Dedifferentiated amniotic fluid mesenchymal stem cell (primary cell): ENCODE measurements around the gene CCNYL1.

ENCODE experiments used
- DNase-seq: peaks from one replicate; pipeline ENCODE4 v3.0.0-alpha.2; 2016; ENCODE audit errors: extremely low spot score

Gene CCNYL1

DNA sequence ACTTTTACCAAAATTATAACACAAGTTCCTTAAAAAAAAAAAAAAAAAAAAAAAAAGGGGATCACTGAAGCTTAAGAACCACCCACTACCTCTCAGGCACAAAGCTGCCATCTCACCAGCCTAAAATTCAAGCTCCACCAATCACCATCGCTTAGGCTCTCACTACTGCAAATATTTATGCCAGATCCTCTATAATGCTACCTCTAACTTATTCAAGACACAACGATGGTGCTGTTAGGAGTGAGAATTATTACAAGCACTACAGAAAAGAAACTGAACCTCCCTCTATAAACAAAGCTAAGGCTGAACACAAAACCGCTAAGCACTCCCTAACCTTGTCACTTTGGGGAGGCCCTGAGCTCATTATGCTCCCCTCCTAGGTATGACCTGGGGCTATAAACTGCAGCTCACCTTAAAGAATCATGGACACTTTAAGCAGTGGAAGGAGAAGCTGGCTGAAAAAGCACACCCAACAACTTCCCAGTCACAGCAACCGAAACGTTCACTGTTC lies 54.7 kb downstream of the CCNYL1 start:
- no peak for DNase-seq

DNA sequence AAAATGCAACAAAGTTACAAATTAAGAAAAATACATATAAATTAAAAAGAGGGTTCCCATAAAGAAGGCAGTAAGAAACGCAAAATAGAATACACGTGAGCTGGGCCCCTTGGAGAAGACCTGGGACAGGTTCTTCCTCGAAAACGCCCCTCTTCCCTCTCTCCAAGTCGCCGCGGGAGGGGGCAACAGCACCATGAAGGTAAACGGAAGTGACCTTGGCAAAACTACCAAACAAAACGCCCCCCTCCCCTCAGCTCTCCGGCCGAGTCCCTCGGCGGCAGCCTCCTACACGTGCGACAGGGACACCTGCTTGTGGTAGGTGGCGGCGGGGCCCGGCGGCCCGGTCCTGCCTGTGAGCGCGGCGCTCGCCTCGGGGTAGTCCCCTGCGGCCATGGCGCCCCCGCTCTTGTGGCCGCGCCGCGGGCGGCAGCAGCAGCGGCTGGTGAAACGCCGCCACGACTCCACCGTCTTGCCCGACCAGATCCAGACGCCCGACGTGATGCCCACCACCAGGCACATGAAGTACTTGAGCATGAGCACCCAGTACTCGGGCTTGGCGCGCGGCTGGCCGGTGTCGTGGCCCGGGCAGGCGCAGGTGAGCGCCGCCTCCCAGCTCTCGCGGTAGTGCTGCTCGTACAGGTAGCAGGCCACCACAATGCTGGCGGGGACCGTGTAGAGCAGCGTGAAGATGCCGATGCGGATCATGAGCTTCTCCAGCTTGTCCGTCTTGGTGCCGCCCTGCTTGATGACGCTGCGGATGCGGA lies 55.4 kb downstream of the CCNYL1 start:
- DNase-seq: no peak

DNA sequence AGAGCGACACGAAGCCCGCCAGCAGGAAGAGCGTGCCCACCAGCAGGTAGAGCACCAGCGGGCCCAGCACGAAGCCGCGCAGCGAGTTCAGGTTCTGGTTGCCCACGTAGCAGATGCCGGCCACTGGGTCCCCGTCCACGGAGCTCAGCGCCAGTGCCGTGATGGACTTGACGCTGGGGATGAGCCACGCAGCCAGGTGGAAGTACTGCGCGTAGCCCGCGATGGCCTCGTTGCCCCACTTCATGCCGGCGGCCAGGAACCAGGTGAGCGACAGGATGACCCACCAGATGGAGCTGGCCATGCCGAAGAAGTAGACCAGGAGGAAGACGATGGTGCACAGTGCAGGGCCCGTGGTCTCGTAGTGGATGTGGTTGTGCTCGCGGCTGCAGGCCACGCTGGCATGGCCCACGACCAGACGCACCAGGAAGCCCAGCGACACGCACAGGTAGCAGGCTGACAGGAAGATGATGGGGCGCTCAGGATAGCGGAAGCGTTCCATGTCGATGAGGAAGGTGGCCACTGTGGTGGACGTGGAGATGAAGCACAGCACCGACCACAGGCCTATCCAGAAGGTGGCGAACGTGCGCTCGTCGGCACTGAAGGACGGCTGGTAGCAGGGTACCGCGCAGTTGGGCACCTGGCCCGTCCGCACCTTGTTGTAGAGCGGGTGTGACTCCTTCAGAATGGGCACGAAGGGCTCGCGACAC lies 56.2 kb downstream of the CCNYL1 start:
- DNase-seq: no peak

DNA sequence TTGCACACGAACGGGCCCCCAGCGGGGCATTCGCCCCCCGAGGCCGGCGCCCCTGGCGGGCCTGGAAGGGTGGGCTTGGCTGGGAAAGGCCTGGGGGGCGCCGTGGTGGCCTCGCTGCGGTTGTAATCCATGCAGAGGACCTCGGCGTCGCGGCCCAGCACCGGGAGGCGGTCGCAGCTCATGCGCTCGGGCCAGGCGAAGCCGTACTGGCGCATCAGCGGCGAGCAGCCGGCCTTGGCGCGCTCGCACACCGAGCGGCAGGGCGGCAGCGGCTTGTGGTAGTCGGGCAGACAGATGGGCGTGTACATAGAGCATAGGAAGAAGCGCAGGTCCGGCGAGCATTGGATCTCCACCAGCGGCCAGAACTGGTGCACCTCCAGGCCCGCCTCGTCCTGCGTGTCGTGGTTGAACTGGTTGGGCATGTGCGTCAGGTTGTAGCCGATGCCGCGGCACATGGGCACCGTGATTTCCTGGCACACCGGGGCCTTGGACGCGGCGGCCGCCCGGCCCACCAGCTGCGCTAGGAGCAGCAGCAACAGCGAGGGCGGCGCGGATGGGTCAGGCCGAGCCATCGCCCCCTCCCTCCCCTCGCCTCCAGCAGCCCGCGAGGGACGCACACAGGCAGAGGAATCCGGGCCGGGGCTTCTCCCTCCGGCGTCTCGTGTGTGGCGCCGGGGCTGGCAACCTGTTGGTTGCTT lies 56.9 kb downstream of the CCNYL1 start:
- no peak for DNase-seq

GRCh38 chr2:207768866-207769596 lies 57.6 kb downstream of the CCNYL1 start:
- no peak for DNase-seq

GRCh38 chr2:207770602-207771404 lies 59.4 kb downstream of the CCNYL1 start:
- no peak for DNase-seq

DNA sequence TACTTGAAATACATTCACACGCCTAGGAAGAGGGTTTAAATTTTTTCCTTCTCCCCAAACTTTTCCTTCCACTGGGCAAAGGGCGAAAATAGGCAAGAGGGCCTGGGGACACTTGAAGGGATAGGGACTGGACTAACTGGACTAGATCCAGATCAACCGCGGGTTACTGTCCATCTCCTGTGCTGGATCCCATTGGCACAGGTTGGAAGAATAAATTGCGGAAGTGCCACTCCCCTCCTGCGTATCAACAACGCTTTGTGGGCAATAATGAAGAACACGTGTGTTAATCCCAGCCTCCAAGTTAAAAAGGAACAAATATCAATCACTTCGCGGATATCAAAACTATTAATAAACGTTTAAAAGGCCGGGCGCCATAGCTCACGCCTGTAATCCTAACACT lies 60.0 kb downstream of the CCNYL1 start:
- DNase-seq: no peak

GRCh38 chr2:207772081-207772843 lies 60.8 kb downstream of the CCNYL1 start:
- no peak for DNase-seq

- DNase-seq: no peak
Measured at GRCh38 chr2:207772844-207773205, 61.4 kb downstream of the CCNYL1 start.

DNA sequence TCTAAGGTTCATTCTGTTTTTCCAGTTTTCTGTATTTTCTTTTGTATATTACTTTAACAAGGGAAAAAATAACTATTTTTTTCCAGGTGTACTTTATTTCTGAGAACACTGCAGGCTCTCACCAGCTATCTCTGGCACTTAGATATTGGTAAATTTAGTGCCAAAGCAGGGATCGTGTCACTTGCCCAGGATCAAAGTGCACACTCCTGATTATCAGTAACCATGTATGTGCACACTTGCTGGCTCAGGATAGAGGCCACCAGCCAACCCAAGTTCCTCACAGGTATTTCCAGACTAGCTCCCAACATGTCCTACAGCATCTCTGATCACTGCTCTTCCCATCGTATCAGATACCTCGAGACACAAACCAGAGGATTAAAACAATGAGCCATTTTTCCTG lies 64.0 kb downstream of the CCNYL1 start:
- no peak for DNase-seq

DNA sequence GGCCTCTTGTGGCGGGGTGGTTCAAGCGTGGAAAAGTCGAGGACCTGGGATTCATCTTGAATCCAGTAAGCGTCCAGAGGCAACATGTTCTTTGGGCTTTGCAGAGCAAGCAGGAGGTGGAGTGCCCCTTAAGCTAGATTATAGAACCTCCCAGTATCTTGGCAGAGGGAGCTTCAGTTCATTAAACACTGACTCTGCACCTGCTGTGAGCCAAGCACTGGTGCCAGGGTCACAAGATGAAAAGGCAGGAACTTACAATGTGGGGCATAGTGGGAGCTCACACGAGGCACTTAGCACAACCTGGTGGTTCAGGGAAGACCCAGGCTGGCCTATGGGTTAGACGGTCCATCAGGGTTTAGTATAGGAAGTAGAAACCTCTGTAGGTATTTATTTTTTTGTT lies 65.7 kb downstream of the CCNYL1 start:
- no peak for DNase-seq

DNA sequence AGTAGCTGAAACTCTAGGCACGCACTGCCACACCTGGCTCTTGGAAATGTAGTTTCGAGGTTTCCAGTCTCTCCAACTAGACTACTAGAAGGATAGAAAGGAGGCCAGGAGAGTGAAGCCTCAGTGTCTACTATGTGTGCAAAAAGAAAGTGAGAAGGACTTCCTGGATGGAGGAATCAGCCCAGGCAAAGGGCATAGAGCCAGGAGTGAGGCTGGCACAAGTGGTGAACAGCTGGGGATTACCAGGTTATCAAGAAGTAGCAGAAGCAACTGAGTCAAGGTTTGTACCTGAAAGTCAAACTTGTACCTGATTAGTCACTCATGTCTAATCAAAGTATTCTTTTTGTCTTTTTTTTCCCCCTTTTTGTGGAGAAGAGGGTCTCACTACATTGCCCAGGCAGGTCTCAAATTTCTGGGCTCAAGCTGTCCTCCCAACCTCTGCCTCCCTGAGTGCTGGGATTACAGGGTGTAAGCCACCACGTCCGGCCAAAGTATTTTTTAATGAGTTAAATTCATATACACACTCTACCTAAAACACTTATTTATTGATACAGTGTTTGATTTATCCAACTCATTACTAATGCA lies 67.0 kb downstream of the CCNYL1 start:
- no peak for DNase-seq

DNA sequence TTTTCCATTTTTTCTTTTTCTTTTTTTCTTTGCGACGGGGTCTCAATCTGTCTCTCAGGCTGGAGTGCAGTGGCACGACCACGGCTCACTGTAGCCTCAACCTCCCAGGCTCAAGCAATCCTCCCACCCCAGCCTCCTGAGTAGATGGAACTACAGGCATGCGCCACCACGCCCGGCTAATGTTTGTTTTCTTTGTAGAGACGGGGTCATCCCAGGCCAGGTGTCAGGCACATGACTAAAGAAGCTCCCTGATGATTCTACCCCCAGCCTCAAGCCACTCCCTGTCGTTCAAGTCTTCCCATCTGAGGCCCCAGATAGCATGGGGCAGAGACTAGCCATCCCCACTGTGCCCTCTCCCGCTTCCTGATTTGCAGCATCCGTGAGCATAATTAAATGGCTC lies 68.1 kb downstream of the CCNYL1 start:
- DNase-seq: no peak

DNA sequence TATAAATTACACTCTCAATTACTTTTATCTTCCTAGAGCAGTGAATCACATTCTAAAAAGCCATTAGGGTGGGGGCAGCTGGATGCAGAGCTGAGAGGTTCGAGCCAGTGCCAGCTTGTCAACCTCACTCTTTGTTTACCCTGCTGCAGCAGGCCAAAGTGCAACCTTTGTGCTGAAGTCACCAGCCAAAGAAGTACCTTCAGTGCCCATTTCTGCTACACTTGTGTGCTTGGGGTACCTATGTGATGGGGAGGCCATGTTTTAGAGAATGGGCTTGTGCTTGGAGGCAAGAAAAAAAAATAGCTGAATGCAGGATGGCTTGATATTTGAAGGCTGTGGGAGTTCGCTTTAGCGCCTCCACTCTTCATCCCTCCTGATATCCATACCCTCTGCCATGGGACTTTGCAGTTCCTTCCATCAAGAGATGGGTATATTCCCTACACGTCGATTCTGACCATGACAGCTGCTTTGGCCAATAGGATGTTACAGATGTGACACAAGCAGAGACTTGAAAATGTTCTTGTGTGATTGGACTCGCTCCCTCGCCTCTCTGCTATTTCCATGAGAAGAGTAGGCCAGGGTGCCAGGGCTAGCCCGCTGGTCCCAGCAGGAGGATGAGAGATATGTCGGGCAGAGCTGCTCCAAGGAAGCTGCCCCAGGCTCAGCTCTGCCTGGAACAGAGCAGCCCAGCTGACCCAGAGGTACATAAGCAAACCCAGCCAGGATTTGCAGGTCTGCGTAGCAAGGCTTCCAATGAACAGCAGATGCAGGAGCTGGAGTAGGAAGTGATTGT lies 71.0 kb downstream of the CCNYL1 start:
- no peak for DNase-seq

DNA sequence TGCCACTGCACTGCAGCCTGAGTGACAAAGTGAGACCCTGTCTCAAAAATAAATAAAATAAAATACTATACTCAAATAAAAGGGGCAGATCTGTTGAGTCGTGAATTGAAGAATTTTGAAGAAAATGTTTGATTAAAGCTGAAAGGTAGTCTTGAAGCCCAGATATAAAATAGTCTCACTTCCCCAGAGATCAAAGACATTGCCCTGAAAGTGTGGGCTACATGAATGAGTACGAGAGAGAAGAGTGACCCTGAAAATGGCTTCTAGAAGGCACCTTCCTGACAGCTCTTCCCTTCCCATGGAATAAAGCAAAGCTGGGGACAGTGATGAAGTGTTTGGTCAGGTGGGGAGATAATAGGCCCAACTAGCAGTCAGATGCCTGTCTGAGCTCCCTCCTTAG lies 72.1 kb downstream of the CCNYL1 start:
- no peak for DNase-seq

- no peak for DNase-seq
Measured at GRCh38 chr2:207784898-207785297, 73.5 kb downstream of the CCNYL1 start.

GRCh38 chr2:207787017-207787416 lies 75.6 kb downstream of the CCNYL1 start:
- DNase-seq: no peak

DNA sequence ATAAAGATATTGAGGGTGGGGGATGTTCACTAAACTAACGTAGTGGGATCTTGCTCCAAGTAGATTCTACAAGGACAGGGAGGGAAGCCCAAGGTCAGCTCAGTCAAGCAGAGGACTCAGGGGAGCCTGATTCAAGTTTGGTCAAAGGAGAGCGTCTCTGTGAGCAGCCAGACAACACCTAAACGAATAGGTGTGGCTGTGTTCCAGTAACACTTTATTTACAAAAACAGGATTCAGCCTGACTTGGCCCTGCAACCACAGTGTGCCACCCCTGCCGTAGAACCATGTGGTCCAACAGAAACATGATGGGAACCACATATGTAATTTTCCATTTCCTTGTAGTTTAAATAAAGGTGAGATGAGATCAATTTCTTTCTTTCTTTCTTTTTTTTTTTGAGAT lies 76.4 kb downstream of the CCNYL1 start:
- DNase-seq: no peak

DNA sequence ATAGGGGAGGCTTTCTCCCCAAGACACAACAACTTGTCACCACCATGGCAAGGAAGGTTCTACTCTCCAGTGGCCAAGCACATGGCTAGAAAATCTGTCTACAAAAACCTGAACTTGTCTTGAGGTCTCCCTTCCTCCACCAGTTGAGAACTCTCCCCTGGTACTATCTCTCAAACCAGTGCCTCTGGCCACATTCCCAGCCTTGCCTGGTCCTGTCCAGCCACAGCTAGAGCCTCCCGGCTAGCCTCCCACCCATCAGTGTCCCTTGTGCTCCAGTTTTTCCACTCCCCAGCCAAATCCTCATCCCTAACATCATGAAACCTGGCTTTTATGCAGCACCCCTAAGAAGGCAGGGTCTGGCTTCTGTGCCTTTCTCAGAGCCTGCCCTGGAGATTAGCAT lies 79.5 kb downstream of the CCNYL1 start:
- DNase-seq: no peak
